Nephron progenitor cell (in vitro differentiated cells): ENCODE results near the gene KIAA1549.
"Not testable (repeated sequence)": the region's sequence is repeated elsewhere in the genome, so short reads cannot be mapped to it uniquely, and the experiment has no call there.

Experiments used
- DNase-seq: peaks from one replicate; pipeline ENCODE4 v3.0.0; 2021
- H3K27ac Mint-ChIP-seq: 2 replicates; pipeline ENCODE4 v1.8.0; 2021; ENCODE audit warnings: mild to moderate bottlenecking, moderate library complexity, mixed read lengths
- H3K27me3 Mint-ChIP-seq: 2 replicates; pipeline ENCODE4 v1.8.0; 2021; ENCODE audit warnings: mild to moderate bottlenecking, low read depth, mixed read lengths; ENCODE audit not compliant: poor library complexity
- H3K36me3 Mint-ChIP-seq: 2 replicates; pipeline ENCODE4 v1.8.0; 2021; ENCODE audit warnings: low read depth, mixed read lengths
- H3K4me1 Mint-ChIP-seq: 2 replicates; pipeline ENCODE4 v1.8.0; 2021; ENCODE audit warnings: mixed read lengths
- H3K4me3 Mint-ChIP-seq: 2 replicates; pipeline ENCODE4 v1.8.0; 2021; ENCODE audit warnings: mild to moderate bottlenecking, moderate library complexity, mixed read lengths
- H3K9me3 Mint-ChIP-seq: 2 replicates; pipeline ENCODE4 v1.8.0; 2021; ENCODE audit warnings: mild to moderate bottlenecking, moderate library complexity, mixed read lengths
- TF ChIP-seq, protein P1 (sequence below): fragments of 200-600 bp; sonication (generic); IDR thresholded peaks from 2 replicates; pipeline ENCODE4 v1.5.0; 2021; ENCODE audit warnings: antibody characterized with exemption

Gene KIAA1549

DNA sequence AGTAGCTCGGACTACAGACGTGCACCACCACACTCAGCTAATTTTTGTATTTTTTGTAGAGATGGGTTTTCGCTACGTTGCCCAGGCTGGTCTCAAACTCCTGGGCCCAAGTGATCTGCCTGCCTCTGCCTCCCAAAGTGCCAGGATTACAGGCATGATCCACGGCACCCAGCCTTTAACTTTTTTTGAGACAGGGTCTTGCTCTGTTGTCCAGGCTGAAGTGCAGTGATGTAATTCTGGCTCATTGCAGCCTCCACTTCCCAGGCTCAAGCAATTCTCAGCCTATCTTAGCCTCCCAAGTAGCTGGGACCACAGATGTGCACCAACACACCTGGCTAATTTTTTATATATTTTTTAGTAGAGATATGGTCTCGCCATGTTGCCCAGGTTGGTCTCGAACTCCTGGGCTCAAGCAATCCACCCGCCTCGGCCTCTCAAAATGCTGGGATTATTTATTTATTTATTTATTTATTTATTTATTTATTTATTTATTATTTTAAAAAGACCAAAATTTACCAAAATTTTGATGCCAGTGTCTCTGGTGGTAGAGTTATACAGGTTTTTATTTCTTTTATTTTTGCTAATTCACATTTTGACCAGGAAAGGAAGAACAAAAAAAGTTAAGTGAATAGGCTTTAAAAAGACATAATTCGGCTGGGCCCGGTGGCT is 158.2 kb downstream of the KIAA1549 start:
- Mint-ChIP-seq H3K27me3 (peaks cover 5% of the 10 kb centered on the region), H3K4me1 (no peaks in the 10 kb centered on the region), H3K27ac (no peak overlapping the region), H3K36me3 (peaks cover 5% of the 10 kb centered on the region), H3K4me3 (no peak overlapping the region), H3K9me3 (peaks cover 29% of the 10 kb centered on the region)
- no peak for DNase-seq
- TF ChIP-seq, protein P1, sequence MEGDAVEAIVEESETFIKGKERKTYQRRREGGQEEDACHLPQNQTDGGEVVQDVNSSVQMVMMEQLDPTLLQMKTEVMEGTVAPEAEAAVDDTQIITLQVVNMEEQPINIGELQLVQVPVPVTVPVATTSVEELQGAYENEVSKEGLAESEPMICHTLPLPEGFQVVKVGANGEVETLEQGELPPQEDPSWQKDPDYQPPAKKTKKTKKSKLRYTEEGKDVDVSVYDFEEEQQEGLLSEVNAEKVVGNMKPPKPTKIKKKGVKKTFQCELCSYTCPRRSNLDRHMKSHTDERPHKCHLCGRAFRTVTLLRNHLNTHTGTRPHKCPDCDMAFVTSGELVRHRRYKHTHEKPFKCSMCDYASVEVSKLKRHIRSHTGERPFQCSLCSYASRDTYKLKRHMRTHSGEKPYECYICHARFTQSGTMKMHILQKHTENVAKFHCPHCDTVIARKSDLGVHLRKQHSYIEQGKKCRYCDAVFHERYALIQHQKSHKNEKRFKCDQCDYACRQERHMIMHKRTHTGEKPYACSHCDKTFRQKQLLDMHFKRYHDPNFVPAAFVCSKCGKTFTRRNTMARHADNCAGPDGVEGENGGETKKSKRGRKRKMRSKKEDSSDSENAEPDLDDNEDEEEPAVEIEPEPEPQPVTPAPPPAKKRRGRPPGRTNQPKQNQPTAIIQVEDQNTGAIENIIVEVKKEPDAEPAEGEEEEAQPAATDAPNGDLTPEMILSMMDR, result no peak

DNA sequence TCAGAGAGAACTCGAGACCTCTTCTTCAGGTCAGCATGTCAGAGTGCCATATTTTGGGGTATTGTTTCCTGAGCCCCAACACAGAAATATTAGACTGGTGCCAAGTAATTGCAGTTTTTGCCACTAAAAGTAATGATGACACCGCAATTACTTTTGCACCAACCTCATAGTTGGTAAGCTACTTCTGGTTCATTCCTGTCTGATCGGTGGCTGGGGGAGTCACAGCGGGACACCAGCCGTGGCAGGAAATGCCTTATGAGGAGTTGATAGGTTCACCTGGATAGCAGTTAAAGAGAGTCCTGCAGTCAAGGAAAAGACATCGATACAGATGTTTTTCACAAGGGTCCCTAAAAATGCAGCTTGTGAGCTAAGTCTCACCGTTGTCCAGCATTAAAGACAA is 159.3 kb downstream of the KIAA1549 start:
- no peaks in the 10 kb centered on the region for H3K4me1 Mint-ChIP-seq
- H3K36me3 Mint-ChIP-seq, result peaks cover 5% of the 10 kb centered on the region
- TF ChIP-seq, protein P1, result no peak
- H3K27ac Mint-ChIP-seq, result no peak overlapping the region
- peaks cover 5% of the 10 kb centered on the region for H3K27me3 Mint-ChIP-seq
- peaks cover 20% of the 10 kb centered on the region for H3K9me3 Mint-ChIP-seq
- H3K4me3 Mint-ChIP-seq, result no peak overlapping the region
- no peak for DNase-seq

DNA sequence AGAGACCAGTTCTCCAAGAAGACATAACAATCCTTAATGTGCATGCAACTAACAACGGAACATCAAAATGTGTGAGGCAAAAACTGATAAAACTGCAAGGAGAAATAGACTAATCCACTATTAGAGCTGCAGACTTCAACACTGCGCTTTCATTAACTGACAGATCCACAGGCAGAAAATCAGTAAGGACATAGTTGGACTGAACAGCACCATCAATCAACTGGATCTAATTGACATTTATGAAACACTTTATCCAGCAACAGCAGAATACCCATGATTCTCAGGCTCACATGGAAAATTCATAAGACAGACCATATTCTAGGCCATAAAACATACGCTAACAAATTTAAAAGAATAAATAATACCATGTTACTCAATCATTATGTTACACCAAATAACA is 161.6 kb downstream of the KIAA1549 start:
- Mint-ChIP-seq H3K4me1 (no peaks in the 10 kb centered on the region), H3K27ac (no peak overlapping the region), H3K27me3 (no peaks in the 10 kb centered on the region), H3K4me3 (no peak overlapping the region), H3K9me3 (no peaks in the 10 kb centered on the region), H3K36me3 (no peaks in the 10 kb centered on the region)
- TF ChIP-seq, protein P1, result no peak
- no peak for DNase-seq

DNA sequence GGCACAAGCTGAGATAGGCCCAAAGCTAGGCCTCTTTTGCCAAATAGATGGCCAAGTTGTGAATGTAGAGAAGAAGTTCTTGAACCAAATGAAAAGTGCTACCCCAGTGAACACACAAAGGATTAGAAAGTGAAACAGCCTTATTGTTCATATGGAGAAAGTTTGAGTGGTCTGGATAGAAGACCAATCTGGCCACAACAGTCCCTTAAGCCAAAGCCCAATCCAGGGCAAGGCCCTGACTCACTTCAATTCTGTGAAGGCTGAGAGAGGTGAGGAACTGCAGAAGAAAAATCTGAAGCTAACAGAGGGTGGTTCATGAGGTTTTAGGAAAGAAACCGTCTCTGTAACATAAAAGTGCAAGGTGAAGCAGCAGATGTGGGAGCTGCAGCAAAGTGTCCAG is 164.5 kb downstream of the KIAA1549 start:
- DNase-seq, result no peak
- no peaks in the 10 kb centered on the region for H3K4me1 Mint-ChIP-seq
- H3K27me3 Mint-ChIP-seq, result no peaks in the 10 kb centered on the region
- TF ChIP-seq, protein P1, result no peak
- no peak overlapping the region for H3K27ac Mint-ChIP-seq
- no peaks in the 10 kb centered on the region for H3K9me3 Mint-ChIP-seq
- no peak overlapping the region for H3K4me3 Mint-ChIP-seq
- no peaks in the 10 kb centered on the region for H3K36me3 Mint-ChIP-seq

DNA sequence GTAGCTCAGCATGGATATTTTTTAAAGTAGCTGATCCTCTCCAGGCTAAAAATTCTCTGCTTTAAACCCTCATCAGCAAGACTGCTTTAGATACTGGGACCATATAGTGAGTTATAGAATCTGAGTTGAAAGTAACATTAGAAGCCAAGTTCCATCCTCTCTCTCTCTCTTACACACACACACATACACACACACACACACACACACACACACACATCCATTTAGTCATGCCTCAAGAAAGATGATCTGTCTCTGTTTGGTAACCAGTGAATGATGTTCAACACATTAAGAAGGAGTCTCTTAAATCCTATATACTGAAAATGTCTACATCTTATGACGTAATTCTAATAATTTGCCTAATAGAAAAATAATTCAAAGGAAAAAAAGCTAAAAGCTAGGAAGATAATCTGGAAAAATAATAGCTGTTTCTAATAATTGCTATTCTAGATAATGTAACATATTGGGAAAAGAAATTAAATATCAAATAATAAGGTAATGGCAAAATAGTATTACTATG is 166.3 kb downstream of the KIAA1549 start:
- Mint-ChIP-seq H3K9me3 (no peaks in the 10 kb centered on the region), H3K27me3 (no peaks in the 10 kb centered on the region), H3K36me3 (no peaks in the 10 kb centered on the region), H3K27ac (no peak overlapping the region), H3K4me3 (no peak overlapping the region), H3K4me1 (no peaks in the 10 kb centered on the region)
- TF ChIP-seq, protein P1, result no peak
- no peak for DNase-seq

DNA sequence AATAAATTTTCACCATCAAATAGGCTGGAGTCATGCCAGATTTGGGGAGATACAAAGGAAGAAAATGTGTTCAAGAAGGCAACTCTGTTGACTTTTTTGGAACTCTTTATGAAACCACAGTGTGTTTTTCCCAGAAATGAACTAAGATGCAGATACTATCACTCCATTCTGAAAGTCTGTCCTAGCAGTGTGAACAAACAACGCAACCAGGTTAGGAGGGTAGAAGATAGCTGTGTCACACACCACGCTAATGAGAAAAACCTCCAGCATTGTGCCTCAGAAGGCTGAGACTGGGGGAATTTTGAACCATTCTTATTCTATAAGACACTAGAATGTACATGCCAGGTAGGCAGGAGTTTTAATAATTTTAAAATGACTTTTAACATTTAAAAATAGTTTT is 167.2 kb downstream of the KIAA1549 start:
- Mint-ChIP-seq H3K4me1 (no peaks in the 10 kb centered on the region), H3K27ac (no peak overlapping the region), H3K9me3 (no peaks in the 10 kb centered on the region), H3K4me3 (no peak overlapping the region), H3K36me3 (no peaks in the 10 kb centered on the region), H3K27me3 (peaks cover under 1% of the 10 kb centered on the region)
- no peak for DNase-seq
- TF ChIP-seq, protein P1, result no peak

DNA sequence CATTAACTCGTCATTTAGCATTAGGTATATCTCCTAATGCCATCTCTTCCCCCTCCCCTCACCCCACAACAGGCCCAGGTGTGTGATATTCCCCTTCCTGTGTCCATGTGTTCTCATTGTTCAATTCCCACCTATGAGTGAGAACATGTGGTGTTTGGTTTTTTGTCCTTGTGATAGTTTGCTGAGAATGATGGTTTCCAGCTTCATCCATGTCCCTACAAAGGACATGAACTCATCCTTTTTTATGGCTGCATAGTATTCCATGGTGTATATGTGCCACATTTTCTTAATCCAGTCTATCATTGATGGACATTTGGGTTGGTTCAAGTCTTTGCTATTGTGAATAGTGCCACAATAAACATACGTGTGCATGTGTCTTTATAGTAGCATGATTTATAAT is 169.9 kb downstream of the KIAA1549 start:
- not testable (repeated sequence) for H3K4me3 Mint-ChIP-seq, H3K27me3 Mint-ChIP-seq, H3K4me1 Mint-ChIP-seq, DNase-seq, H3K27ac Mint-ChIP-seq, H3K36me3 Mint-ChIP-seq, H3K9me3 Mint-ChIP-seq
